VCaP (cell line): Measurements from ENCODE around the gene POC1A.

ENCODE experiments used
- H3K27ac ChIP-seq: fragments of 450-650 bp; 2 replicates; pipeline ENCODE4 v1.5.1; 2017
- CTCF ChIP-seq: fragments of 450-650 bp; conservative IDR thresholded peaks from 2 replicates; pipeline ENCODE4 v1.5.1; 2017; ENCODE audit warnings: mild to moderate bottlenecking, moderate library complexity

Gene POC1A

GRCh38 chr3:52086976-52087663 is 67.1 kb downstream of the POC1A start:
- H3K27ac ChIP-seq = no peak overlapping the region
- no peak for TF ChIP-seq CTCF

DNA sequence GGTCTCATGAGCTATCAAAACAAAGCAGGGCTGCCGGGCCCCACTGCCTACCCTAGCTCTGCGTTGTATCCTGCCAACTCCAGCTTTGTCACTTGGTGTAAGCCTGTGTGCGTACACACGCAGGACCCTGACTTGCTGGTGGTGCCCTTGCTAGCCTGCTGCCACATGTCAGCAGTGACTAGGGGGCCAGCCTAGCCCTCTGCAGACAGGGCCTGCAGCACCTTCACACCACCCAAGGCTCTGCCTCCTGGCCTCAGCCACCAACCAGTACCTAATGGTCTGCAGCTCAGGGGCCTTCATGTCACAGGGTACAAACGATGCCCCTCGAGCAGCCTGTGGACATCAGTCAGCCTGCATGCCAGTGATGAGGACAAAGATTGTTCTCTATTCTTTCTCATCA is 67.8 kb downstream of the POC1A start:
- H3K27ac ChIP-seq = no peak overlapping the region

GRCh38 chr3:52085681-52086282 is 68.4 kb downstream of the POC1A start:
- TF ChIP-seq CTCF = no peak
- H3K27ac ChIP-seq = no peak overlapping the region

More for the DNA sequence above, 67.8 kb downstream of the POC1A start:
- TF ChIP-seq CTCF = no peak

GRCh38 chr3:52084954-52085680 is 69.1 kb downstream of the POC1A start:
- no peak overlapping the region for H3K27ac ChIP-seq
- TF ChIP-seq CTCF = 0 out of 2 replicates have a peak, but pooled peaks have one; percentile 9

DNA sequence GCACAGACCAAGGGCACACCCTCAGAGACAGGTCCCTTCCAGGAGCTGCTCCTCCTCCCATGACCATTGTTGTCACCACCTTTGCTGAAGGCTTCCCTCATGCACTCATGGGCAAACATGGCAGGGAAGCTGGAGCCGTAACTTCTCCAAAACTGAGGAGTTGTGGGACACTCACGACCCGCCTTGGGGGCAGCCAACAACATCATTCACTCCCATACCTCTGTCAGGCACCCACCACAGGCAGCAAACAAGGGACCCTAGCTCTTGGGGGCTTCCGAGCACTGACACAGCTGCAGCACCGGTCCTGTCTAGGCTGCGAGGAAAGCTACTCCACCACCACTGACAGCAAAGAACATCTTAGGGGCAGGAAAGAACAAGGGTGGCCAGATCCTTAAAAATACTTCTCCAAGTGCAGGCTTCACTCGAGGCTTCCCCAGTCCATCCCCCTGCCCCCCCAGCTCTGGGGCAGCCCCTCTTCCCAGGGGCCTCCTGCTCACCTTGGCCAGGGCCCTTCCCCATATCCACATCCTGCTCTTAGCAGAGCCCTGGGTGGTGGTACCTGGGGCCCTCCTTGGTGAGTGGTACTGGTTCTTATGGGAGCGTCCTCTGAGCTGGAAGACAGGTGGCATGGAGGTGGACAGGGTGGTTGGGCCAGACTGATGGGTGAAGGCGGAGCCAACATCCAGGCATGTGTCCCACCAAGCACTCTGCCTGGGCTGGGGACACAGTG is 69.8 kb downstream of the POC1A start:
- TF ChIP-seq CTCF = no peak
- no peak overlapping the region for H3K27ac ChIP-seq

DNA sequence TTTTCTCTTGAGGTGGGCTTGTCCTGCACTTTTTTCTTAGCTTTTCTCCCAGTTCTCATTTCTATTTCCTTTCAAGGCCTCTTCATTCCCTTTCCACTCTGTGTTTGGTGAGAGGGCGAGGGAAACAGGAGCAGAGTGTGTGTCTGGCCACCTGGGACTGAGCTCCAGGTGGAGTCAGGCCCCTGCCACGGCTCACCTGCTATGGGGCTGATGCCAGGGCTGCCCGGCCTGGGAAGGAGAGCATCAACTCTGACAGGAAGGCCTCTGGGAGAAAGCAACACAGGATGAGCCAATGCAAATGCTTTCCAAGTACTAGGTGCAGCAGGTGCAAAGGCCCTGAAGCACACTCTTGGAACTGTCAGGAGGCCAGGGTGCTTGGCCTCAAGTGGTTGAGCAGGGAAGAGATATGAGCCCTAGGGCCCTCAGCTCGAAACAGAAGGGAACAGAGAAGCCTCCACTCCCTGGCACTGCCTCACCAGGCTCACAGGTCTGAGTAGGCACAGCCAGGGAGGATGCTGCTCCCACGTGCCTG is 70.6 kb downstream of the POC1A start:
- TF ChIP-seq CTCF = no peak

DNA sequence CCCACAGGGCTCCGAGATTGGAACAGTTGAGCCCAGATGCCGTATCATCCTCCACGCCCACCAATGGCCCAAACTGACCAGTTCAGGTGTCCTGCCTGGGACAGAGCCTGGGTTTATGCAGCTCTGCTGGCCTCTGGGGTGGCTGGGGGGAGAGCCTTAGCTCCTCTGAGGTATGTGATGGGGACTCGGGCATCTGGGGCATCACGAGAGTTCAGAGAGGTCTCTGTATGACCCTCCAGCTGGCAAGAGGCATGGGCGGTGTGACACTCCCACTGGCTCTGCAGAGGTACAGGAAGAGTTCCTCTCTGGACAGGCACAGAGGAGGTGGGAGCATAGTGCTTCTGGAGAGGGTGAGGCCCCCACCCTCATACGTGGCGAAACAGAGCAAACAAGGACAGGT is 71.3 kb downstream of the POC1A start:
- no peak for TF ChIP-seq CTCF
- no peak overlapping the region for H3K27ac ChIP-seq

More for the DNA sequence above, 70.6 kb downstream of the POC1A start:
- H3K27ac ChIP-seq = no peak overlapping the region
